IMR-90 (cell line): ENCODE measurements around the gene MFAP3. TPM values are rescaled to one million over a fixed set of nuclear protein-coding genes. Genes with fewer than 3 reads are reported as not detected.

Source experiments
- ATAC-seq: fragments of 200-7000 bp; cut with Tn5 transposase; 2 replicates; pipeline ENCODE4 v1.9.1; 2020; ENCODE audit warnings: low read depth, mild to moderate bottlenecking, moderate library complexity
- BruUV-seq: library from RNA; stranded (reverse); fragments of 400-500 nt; replicated peaks from 2 replicates; lab custom pipeline; 2021; lab: Mats Ljungman, UMichigan
- CTCF ChIA-PET: fragments of 300-600 bp; formaldehyde crosslinking; extraction: SDS; loops from one replicate; lab custom pipeline; 2021; ENCODE audit warnings: antibody characterized with exemption; lab: Yijun Ruan, JAX
- POLR2A ChIA-PET: fragments of 300-600 bp; sonication (Branson Sonifier 250); formaldehyde crosslinking; loops from one replicate; lab custom pipeline; 2022; ENCODE audit warnings: antibody characterized with exemption; ENCODE audit not compliant: unreplicated experiment; lab: Charles Lee
- DNase-seq: peaks from one replicate; pipeline ENCODE4 v3.0.0; 2013
- H2AFZ ChIP-seq: replicated peaks from 2 replicates; pipeline ENCODE3; 2013; ENCODE audit warnings: low read length, mild to moderate bottlenecking; ENCODE audit not compliant: poor library complexity
- H2AK5ac ChIP-seq: 2 replicates; pipeline ENCODE4 v1.6.1; 2013; ENCODE audit warnings: low read depth, low read length, inconsistent platforms
- H2AK9ac ChIP-seq: replicated peaks from 2 replicates; pipeline ENCODE3; 2013; ENCODE audit warnings: mild to moderate bottlenecking, low read depth, low read length, moderate library complexity; ENCODE audit not compliant: poor library complexity
- H2BK120ac ChIP-seq: 2 replicates; pipeline ENCODE4 v1.6.1; 2013; ENCODE audit warnings: low read depth, low read length, inconsistent platforms
- H2BK15ac ChIP-seq: 3 replicates; pipeline ENCODE4 v1.6.1; 2013; ENCODE audit warnings: low read depth, low read length, inconsistent platforms
- H2BK20ac ChIP-seq: 2 replicates; pipeline ENCODE4 v1.6.1; 2013; ENCODE audit warnings: low read depth, mild to moderate bottlenecking, inconsistent platforms, low read length, moderate library complexity
- H2BK5ac ChIP-seq: 2 replicates; pipeline ENCODE4 v1.6.1; 2013; ENCODE audit warnings: mild to moderate bottlenecking, low read depth, low read length, inconsistent platforms; ENCODE audit not compliant: poor library complexity, severe bottlenecking
- H3K14ac ChIP-seq: replicated peaks from 2 replicates; pipeline ENCODE4 v1.6.1; 2013; ENCODE audit warnings: low read depth, low read length, inconsistent platforms
- H3K18ac ChIP-seq: 2 replicates; pipeline ENCODE4 v1.6.1; 2013; ENCODE audit warnings: low read depth, low read length, control low read depth
- H3K23ac ChIP-seq: 2 replicates; pipeline ENCODE4 v1.6.1; 2013; ENCODE audit warnings: low read depth, low read length, inconsistent platforms
- H3K27ac ChIP-seq: 2 replicates; pipeline ENCODE4 v1.5.1; 2013; ENCODE audit warnings: mild to moderate bottlenecking, control low read depth, low read length; ENCODE audit not compliant: insufficient read depth
- H3K27me3 ChIP-seq: 2 replicates; pipeline ENCODE4 v1.6.1; 2013; ENCODE audit warnings: low read length; ENCODE audit not compliant: control insufficient read depth, insufficient read depth
- H3K36me3 ChIP-seq: 2 replicates; pipeline ENCODE4 v1.6.1; 2013; ENCODE audit warnings: low read length, mixed read lengths; ENCODE audit not compliant: control insufficient read depth, insufficient read depth
- H3K4ac ChIP-seq: 2 replicates; pipeline ENCODE4 v1.6.1; 2013; ENCODE audit warnings: low read depth, low read length, inconsistent platforms
- H3K4me1 ChIP-seq: 2 replicates; pipeline ENCODE4 v1.6.1; 2013; ENCODE audit warnings: low read length, mixed read lengths; ENCODE audit not compliant: control insufficient read depth, insufficient read depth
- H3K4me2 ChIP-seq: 2 replicates; pipeline ENCODE4 v1.6.1; 2013; ENCODE audit warnings: low read depth, mild to moderate bottlenecking, control low read depth, low read length, moderate library complexity
- H3K4me3 ChIP-seq: 2 replicates; pipeline ENCODE4 v1.5.1; 2013; ENCODE audit warnings: low read depth, mild to moderate bottlenecking, control low read depth, low read length, moderate library complexity; ENCODE audit not compliant: insufficient read depth
- H3K56ac ChIP-seq: 2 replicates; pipeline ENCODE4 v1.6.1; 2013; ENCODE audit warnings: low read length, inconsistent platforms; ENCODE audit not compliant: insufficient read depth; ENCODE audit errors: extremely low read depth
- H3K79me1 ChIP-seq, 2 experiments: 2 replicates each; pipeline ENCODE4 v1.6.1; 2013; ENCODE audit warnings: low read length in 2 of 2, inconsistent platforms in 1 of 2, low read depth in 1 of 2
- H3K9ac ChIP-seq: 2 replicates; pipeline ENCODE4 v1.6.1; 2013; ENCODE audit warnings: low read depth, low read length, control low read depth
- H3K9me1 ChIP-seq: 2 replicates; pipeline ENCODE4 v1.6.1; 2013; ENCODE audit warnings: low read length, inconsistent platforms; ENCODE audit not compliant: insufficient read depth
- H3K9me3 ChIP-seq: 2 replicates; pipeline ENCODE4 v1.6.1; 2013; ENCODE audit warnings: low read length; ENCODE audit not compliant: control insufficient read depth, insufficient read depth
- H4K20me1 ChIP-seq: 2 replicates; pipeline ENCODE4 v1.6.1; 2013; ENCODE audit warnings: low read length, inconsistent platforms; ENCODE audit not compliant: insufficient read depth
- H4K5ac ChIP-seq: 2 replicates; pipeline ENCODE4 v1.6.1; 2013; ENCODE audit warnings: mild to moderate bottlenecking, low read depth, low read length, control low read depth
- H4K8ac ChIP-seq, 2 experiments: 2 replicates each; pipeline ENCODE4 v1.6.1; 2013; ENCODE audit warnings: low read depth in 2 of 2, low read length in 2 of 2, control low read depth in 1 of 2, inconsistent platforms in 1 of 2
- H4K91ac ChIP-seq: 2 replicates; pipeline ENCODE4 v1.6.1; 2013; ENCODE audit warnings: low read depth, low read length, inconsistent platforms; ENCODE audit not compliant: insufficient read depth
- BHLHE40 ChIP-seq: fragments of 150-350 bp; IDR thresholded peaks from 2 replicates; pipeline ENCODE4 v1.6.1; 2016; ENCODE audit warnings: mild to moderate bottlenecking, low read depth, low read length
- CEBPB ChIP-seq: IDR thresholded peaks from 2 replicates; pipeline ENCODE4 v1.6.1; 2012; ENCODE audit warnings: low read depth, low read length, improper control_type of control experiment
- CHD1 ChIP-seq: IDR thresholded peaks from 2 replicates; pipeline ENCODE4 v1.6.1; 2012; ENCODE audit warnings: low read depth, low read length, improper control_type of control experiment
- CTCF ChIP-seq: conservative IDR thresholded peaks from 2 replicates; pipeline ENCODE4 v1.5.1; 2012; ENCODE audit warnings: mild to moderate bottlenecking, low read depth, low read length, improper control_type of control experiment
- ELK1 ChIP-seq: fragments of 150-350 bp; IDR thresholded peaks from 2 replicates; pipeline ENCODE4 v1.6.1; 2016; ENCODE audit warnings: low read depth, mild to moderate bottlenecking, low read length, moderate library complexity, borderline replicate concordance
- FOS ChIP-seq: fragments of 150-350 bp; IDR thresholded peaks from 2 replicates; pipeline ENCODE4 v1.6.1; 2016; ENCODE audit warnings: low read depth, low read length
- MAFK ChIP-seq: IDR thresholded peaks from 2 replicates; pipeline ENCODE4 v1.6.1; 2012; ENCODE audit warnings: low read depth, low read length, improper control_type of control experiment
- MAZ ChIP-seq: IDR thresholded peaks from 2 replicates; pipeline ENCODE4 v1.6.1; 2012; ENCODE audit warnings: low read depth, mild to moderate bottlenecking, low read length, improper control_type of control experiment, moderate library complexity, borderline replicate concordance
- MXI1 ChIP-seq: IDR thresholded peaks from 2 replicates; pipeline ENCODE4 v1.6.1; 2012; ENCODE audit warnings: low read depth, mild to moderate bottlenecking, low read length, moderate library complexity, borderline replicate concordance
- NFE2L2 ChIP-seq: fragments of 150-350 bp; IDR thresholded peaks from 2 replicates; pipeline ENCODE4 v1.6.1; 2016; ENCODE audit warnings: low read depth, mild to moderate bottlenecking, low read length
- RAD21 ChIP-seq: IDR thresholded peaks from 2 replicates; pipeline ENCODE4 v1.6.1; 2012; ENCODE audit warnings: low read length, improper control_type of control experiment
- RCOR1 ChIP-seq: IDR thresholded peaks from 2 replicates; pipeline ENCODE4 v1.6.1; 2012; ENCODE audit warnings: mild to moderate bottlenecking, low read length, improper control_type of control experiment; ENCODE audit not compliant: insufficient replicate concordance
- RFX5 ChIP-seq: IDR thresholded peaks from 2 replicates; pipeline ENCODE4 v1.8.0; 2012; ENCODE audit warnings: low read depth, mild to moderate bottlenecking, low read length, moderate library complexity
- SMC3 ChIP-seq: fragments of 150-350 bp; IDR thresholded peaks from 2 replicates; pipeline ENCODE4 v1.6.1; 2016; ENCODE audit warnings: low read depth, mild to moderate bottlenecking, antibody characterized with exemption, low read length, moderate library complexity
- USF2 ChIP-seq: fragments of 150-350 bp; IDR thresholded peaks from 2 replicates; pipeline ENCODE4 v1.6.1; 2017; ENCODE audit warnings: mild to moderate bottlenecking, antibody characterized with exemption, low read length, low read depth
- WGBS, 2 experiments: methylation state at CpG; one replicate each; pipeline versions ENCODE4 v1.1.5 to v1.1.7; 2013; ENCODE audit warnings: missing lambda C conversion rate in 2 of 2; ENCODE audit not compliant: insufficient read length in 1 of 2; ENCODE audit errors: extremely low coverage in 2 of 2; 5-methylcytosine and 5-hydroxymethylcytosine counted together
- dilution Hi-C: fragments of 300-500 bp; cut with HindIII; formaldehyde crosslinking; loops from one replicate; pipeline ENCODE4 v1.14.3; 2018; ENCODE audit warnings: low sequenced_read_pairs; ENCODE audit not compliant: unreplicated experiment
- in situ Hi-C: fragments of 300-500 bp; cut with MboI; formaldehyde crosslinking; loops from 3 replicates; pipeline ENCODE4 v1.14.3; 2019; ENCODE audit warnings: low sequenced_read_pairs, inconsistent platforms, mixed read lengths
- intact Hi-C: fragments of 100-400 bp; cut with micrococcal nuclease; formaldehyde crosslinking; loops from 2 replicates; pipeline ENCODE4 v1.10.0; 2022
- polyA plus RNA-seq, 3 experiments: library from polyadenylated mRNA; depleted of rRNA; stranded (reverse); fragments of >200 nt; gene quantifications; 2 replicates each; pipeline ENCODE4 v1.2.3, GENCODE V29; 2012; ENCODE audit warnings: low replicate concordance in 1 of 3
- total RNA-seq: library from RNA; depleted of rRNA; stranded (reverse); fragments of >200 nt; gene quantifications from 2 replicates; pipeline ENCODE4 v1.2.3, GENCODE V29; 2012

The MFAP3 gene
- total and polyA plus RNA-seq, 2 of the 4 experiments (the other 2 are of a cell fraction) = 15.2 to 67.0 TPM

DNA sequence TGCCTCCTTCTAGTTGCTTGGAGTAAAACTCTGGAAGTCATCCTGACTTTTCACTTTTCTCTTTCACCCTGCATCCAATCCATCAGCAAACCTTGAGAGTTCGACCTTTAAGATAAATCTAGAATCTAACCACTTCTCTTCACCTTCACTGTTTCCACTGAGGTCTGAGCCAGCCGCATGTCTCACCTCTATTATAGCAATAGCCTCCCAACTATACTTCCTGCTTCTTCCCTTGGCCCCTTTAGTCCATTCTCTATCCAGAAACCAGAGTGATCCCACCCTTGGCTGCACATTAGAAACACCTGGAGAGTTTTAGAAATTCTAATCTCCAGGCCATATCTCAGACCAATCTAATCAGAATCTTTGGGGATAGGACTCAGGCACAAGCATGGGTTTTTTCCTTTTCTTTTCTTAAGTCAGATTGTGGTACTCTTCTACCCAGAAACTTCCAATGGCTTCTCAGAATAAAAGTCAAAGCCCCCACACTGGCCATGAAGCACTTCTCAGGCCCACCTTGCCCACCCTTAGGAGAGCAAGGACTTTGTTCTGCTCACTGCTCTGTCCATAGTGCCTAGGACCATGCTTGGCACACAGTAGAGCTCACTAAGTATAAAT lies 33.1 kb downstream of the MFAP3 start:
- no peaks in the 10 kb centered on the region for H4K20me1 ChIP-seq
- in situ Hi-C loops = loop anchor here (5.0 to 10.0 kb wide), 3 partner anchors 115 to 543 kb away; no protein-coding TSS in a partner anchor
- H4K5ac ChIP-seq = no peak overlapping the region
- H3K4me3 ChIP-seq = no peak overlapping the region
- H3K23ac ChIP-seq = no peak overlapping the region
- no peak overlapping the region for H2BK15ac ChIP-seq
- CTCF ChIA-PET = interaction anchor here (0.6 to 1.7 kb wide), 20 partner anchors 9 to 599 kb away, joined by 3 to 21 read pairs (median 4); no protein-coding TSS in a partner anchor
- H3K27ac ChIP-seq = no peak overlapping the region
- H3K9me3 ChIP-seq = no peaks in the 10 kb centered on the region
- dilution Hi-C loops = no loop called here
- H3K56ac ChIP-seq = no peak overlapping the region
- H2BK120ac ChIP-seq = no peak overlapping the region
- ATAC-seq (no peak), DNase-seq (no peak)
- intact Hi-C loops = loop anchor here (1.0 to 5.0 kb wide), 6 partner anchors 108 to 568 kb away; no protein-coding TSS in a partner anchor
- no peak overlapping the region for H3K18ac ChIP-seq
- no peak overlapping the region for H2AK5ac ChIP-seq
- no TSS peak for BruUV-seq
- H3K27me3 ChIP-seq = no peaks in the 10 kb centered on the region; the same call in none of the 2 replicates
- no peak overlapping the region for H3K14ac ChIP-seq
- no peak overlapping the region for H3K4ac ChIP-seq
- peak overlapping the region; percentile 78 for H2AFZ ChIP-seq
- no peaks in the 10 kb centered on the region for H3K4me1 ChIP-seq
- no peak overlapping the region for H2AK9ac ChIP-seq
- no peaks in the 10 kb centered on the region; the same call in 1 of the 2 replicates for H3K9me1 ChIP-seq
- peak overlapping the region; percentile 79 for H3K4me2 ChIP-seq
- H4K91ac ChIP-seq = no peak overlapping the region
- POLR2A ChIA-PET = no interaction called here
- no peaks in the 10 kb centered on the region for H3K36me3 ChIP-seq
- no peak overlapping the region for H2BK5ac ChIP-seq
- peak overlapping the region; percentile 61; the same call in 1 of the 2 replicates for H3K9ac ChIP-seq
- no peak overlapping the region for H2BK20ac ChIP-seq
- H4K8ac ChIP-seq = no peak overlapping the region
- 40% methylated on average over 2 of the region's 2 CpGs; no CpG with 5 or more reads in 1 of the 2 experiments for WGBS, 2 experiments
- no peaks in the 10 kb centered on the region for H3K79me1 ChIP-seq
- TF ChIP-seq MXI1 (no peak), NFE2L2 (no peak), RCOR1 (no peak), USF2 (no peak), MAFK (no peak), ELK1 (no peak), CHD1 (no peak), FOS (no peak), BHLHE40 (no peak), MAZ (no peak), CTCF (no peak), RFX5 (no peak), RAD21 (no peak), SMC3 (no peak), CEBPB (no peak)
